Middle frontal gyrus (tissue), 1 donor: ENCODE measurements around the gene TWSG1.
"Not testable (repeated sequence)": the region's sequence is repeated elsewhere in the genome, so short reads cannot be mapped to it uniquely, and the experiment has no call there.

Source experiments
- DNase-seq: peaks from one replicate; pipeline ENCODE4 v3.0.0-alpha.2; 2015; ENCODE audit warnings: low spot score; ENCODE audit errors: extremely low spot score

Gene TWSG1

DNA sequence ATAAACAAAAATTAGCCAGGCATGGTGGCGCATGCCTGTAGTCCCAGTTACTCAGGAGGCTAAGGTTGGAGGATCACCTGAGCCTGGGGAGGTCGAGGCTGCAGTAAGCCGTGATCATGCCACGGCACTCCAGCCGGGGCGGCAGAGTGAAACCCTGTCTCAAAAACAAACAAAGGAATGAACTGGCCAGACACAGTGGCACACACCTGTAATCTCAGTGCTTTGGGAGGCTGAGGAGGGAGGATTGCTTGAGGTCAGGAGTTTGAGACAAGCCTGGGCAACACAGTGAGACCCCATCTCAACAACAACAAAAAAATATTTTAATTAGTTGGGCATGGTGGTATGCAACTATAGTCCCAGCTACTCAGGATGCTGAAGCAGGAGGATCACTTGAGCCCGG, 116.3 kb downstream of the TWSG1 start:
- not testable (repeated sequence) for DNase-seq
